Karpas-422 (cell line): ENCODE data around the gene ZNF532. TPM values are rescaled to one million over a fixed set of nuclear protein-coding genes. Genes with fewer than 3 reads are reported as not detected.

Experiments used
- DNase-seq: peaks from one replicate; pipeline ENCODE4 v3.0.0-alpha.2; 2015
- H2AFZ ChIP-seq: fragments of 200-600 bp; sonication (generic); 2 replicates; pipeline ENCODE4 v1.6.1; 2014; ENCODE audit warnings: antibody characterized with exemption, low read length, mixed read lengths
- H3K27ac ChIP-seq: fragments of 200-600 bp; sonication (generic); 2 replicates; pipeline ENCODE4 v1.5.1; 2014; ENCODE audit warnings: mild to moderate bottlenecking, low read length, moderate library complexity
- H3K27me3 ChIP-seq: fragments of 200-600 bp; sonication (generic); 2 replicates; pipeline ENCODE4 v1.6.1; 2014; ENCODE audit warnings: low read length, mixed read lengths
- H3K36me3 ChIP-seq: fragments of 200-600 bp; sonication (generic); 2 replicates; pipeline ENCODE4 v1.6.1; 2014; ENCODE audit warnings: low read length, mixed read lengths; ENCODE audit not compliant: insufficient read depth
- H3K4me1 ChIP-seq: fragments of 200-600 bp; sonication (generic); 2 replicates; pipeline ENCODE4 v1.6.1; 2014; ENCODE audit warnings: mild to moderate bottlenecking, low read length, mixed read lengths
- H3K4me2 ChIP-seq: fragments of 200-600 bp; sonication (generic); 2 replicates; pipeline ENCODE4 v1.6.1; 2014; ENCODE audit warnings: low read length, low read depth, mild to moderate bottlenecking; ENCODE audit not compliant: poor library complexity, severe bottlenecking
- H3K4me3 ChIP-seq: fragments of 200-600 bp; sonication (generic); 2 replicates; pipeline ENCODE4 v1.5.1; 2014; ENCODE audit warnings: mild to moderate bottlenecking, antibody characterized with exemption, low read length, mixed read lengths
- H3K79me2 ChIP-seq: fragments of 200-600 bp; sonication (generic); 2 replicates; pipeline ENCODE4 v1.6.1; 2014; ENCODE audit warnings: mild to moderate bottlenecking, low read length, mixed read lengths
- H3K9ac ChIP-seq: fragments of 200-600 bp; sonication (generic); 2 replicates; pipeline ENCODE4 v1.6.0; 2014; ENCODE audit warnings: low read length
- H3K9me2 ChIP-seq: fragments of 200-600 bp; sonication (generic), shearing (Covaris generic); replicated peaks from 2 replicates; pipeline ENCODE4 v1.6.0; 2014; ENCODE audit warnings: mild to moderate bottlenecking, low read length, moderate library complexity; ENCODE audit not compliant: insufficient read depth
- H3K9me3 ChIP-seq: fragments of 300-700, 200-600 bp; sonication (generic); 2 replicates; pipeline ENCODE4 v1.6.1; 2014; ENCODE audit warnings: low read length, mixed read lengths
- H4K20me1 ChIP-seq: fragments of 200-600 bp; sonication (generic); 2 replicates; pipeline ENCODE4 v1.6.1; 2014; ENCODE audit warnings: mild to moderate bottlenecking, antibody characterized with exemption, low read length, low read depth; ENCODE audit not compliant: insufficient read depth
- total RNA-seq: library from RNA; depleted of rRNA; stranded (reverse); fragments of >200 nt; shearing (Covaris generic); gene quantifications from 2 replicates; pipeline ENCODE4 v1.2.3, GENCODE V29; 2014; ENCODE audit warnings: low replicate concordance

Gene ZNF532
- total RNA-seq, 1 experiment from 2014 or later, result 34.9 TPM

DNA sequence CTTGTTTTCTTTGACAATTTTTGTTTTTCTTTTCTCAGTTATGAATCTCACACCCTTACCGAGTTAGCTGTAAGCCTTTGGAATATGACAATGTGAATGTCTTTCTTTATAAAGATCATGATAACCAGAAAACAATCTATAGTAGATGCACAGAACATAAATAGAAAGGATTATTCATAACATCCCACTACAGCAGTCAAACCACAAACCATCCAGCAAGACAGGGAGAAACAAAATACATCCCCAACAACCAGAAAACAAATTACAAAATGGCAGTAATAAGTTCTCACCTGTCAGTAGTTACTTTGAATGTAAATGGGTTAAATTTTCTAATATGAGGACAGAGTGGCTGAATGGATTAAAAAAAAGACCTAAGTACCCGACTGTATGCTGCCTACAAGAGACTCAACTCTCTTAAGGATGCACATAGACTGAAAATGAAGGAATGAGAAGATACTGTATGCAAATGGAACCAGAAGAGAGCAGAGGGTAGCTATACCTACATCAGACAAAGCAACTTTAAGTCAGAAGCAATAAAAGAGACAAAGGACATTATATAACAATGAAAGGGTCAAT lies 124.6 kb downstream of the ZNF532 start:
- Histone ChIP-seq H3K9me3 (no peaks in the 10 kb centered on the region), H3K4me3 (no peak overlapping the region), H3K27ac (no peak overlapping the region), H3K9me2 (no peaks in the 10 kb centered on the region), H3K9ac (no peak overlapping the region), H3K36me3 (no peaks in the 10 kb centered on the region; the same call in 1 of the 2 replicates), H2AFZ (no peak overlapping the region), H4K20me1 (no peaks in the 10 kb centered on the region), H3K27me3 (no peaks in the 10 kb centered on the region), H3K4me1 (peaks cover 26% of the 10 kb centered on the region), H3K4me2 (no peak overlapping the region), H3K79me2 (no peaks in the 10 kb centered on the region)
- no peak for DNase-seq

- no peak overlapping the region for H3K4me2 ChIP-seq
- H3K36me3 ChIP-seq, result no peaks in the 10 kb centered on the region; the same call in 1 of the 2 replicates
- H3K27ac ChIP-seq, result no peak overlapping the region
- H3K9me3 ChIP-seq, result no peaks in the 10 kb centered on the region
- H3K9me2 ChIP-seq, result no peaks in the 10 kb centered on the region
- no peaks in the 10 kb centered on the region for H3K79me2 ChIP-seq
- no peaks in the 10 kb centered on the region for H3K27me3 ChIP-seq
- peaks cover 26% of the 10 kb centered on the region for H3K4me1 ChIP-seq
- DNase-seq, result no peak
- no peak overlapping the region for H3K4me3 ChIP-seq
- H3K9ac ChIP-seq, result no peak overlapping the region
- no peak overlapping the region for H2AFZ ChIP-seq
- H4K20me1 ChIP-seq, result no peaks in the 10 kb centered on the region
These were observed 126.0 kb downstream of the ZNF532 start for GRCh38 chr18:58990720-58991119.

- Histone ChIP-seq H3K4me1 (peaks cover 26% of the 10 kb centered on the region), H3K9ac (no peak overlapping the region), H3K27me3 (no peaks in the 10 kb centered on the region), H2AFZ (0 out of 2 replicates have a peak overlapping the region, but pooled peaks have one; percentile 87), H3K4me3 (no peak overlapping the region), H3K4me2 (no peak overlapping the region), H3K79me2 (no peaks in the 10 kb centered on the region), H4K20me1 (no peaks in the 10 kb centered on the region), H3K9me2 (no peaks in the 10 kb centered on the region), H3K36me3 (no peaks in the 10 kb centered on the region; the same call in 1 of the 2 replicates), H3K27ac (no peak overlapping the region), H3K9me3 (no peaks in the 10 kb centered on the region)
- no peak for DNase-seq
These were observed 126.6 kb downstream of the ZNF532 start for GRCh38 chr18:58991167-58991798.

- Histone ChIP-seq H3K79me2 (no peaks in the 10 kb centered on the region), H3K36me3 (no peaks in the 10 kb centered on the region; the same call in 1 of the 2 replicates), H3K9me2 (no peaks in the 10 kb centered on the region), H3K4me1 (peaks cover 26% of the 10 kb centered on the region), H3K27me3 (no peaks in the 10 kb centered on the region), H3K4me3 (no peak overlapping the region), H3K27ac (peak overlapping the region; percentile 25; the same call in 1 of the 2 replicates), H4K20me1 (no peaks in the 10 kb centered on the region), H2AFZ (peak overlapping the region; percentile 87), H3K9me3 (no peaks in the 10 kb centered on the region), H3K4me2 (peak overlapping the region; percentile 24), H3K9ac (no peak overlapping the region)
- DNase-seq, result no peak
These were observed 127.9 kb downstream of the ZNF532 start for GRCh38 chr18:58992301-58993231.

DNA sequence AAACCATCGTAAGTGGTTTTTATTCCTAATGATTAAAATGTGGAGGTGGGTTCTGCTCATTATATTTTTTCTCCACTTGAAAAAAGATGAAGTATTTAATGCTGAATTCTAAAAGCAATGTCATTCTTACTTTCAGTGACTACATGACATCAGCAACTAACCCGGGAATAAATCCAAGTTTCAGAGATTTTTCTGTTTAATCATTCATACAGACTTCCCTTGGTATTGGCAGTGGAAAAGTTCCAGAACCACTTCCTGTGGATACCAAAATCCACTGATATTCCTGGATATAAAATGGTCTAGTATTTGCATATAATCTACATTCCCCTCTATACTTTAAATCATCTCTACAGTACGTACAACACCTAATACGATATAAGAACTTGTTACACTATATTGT lies 128.6 kb downstream of the ZNF532 start:
- H3K9ac ChIP-seq, result no peak overlapping the region
- no peaks in the 10 kb centered on the region for H3K9me3 ChIP-seq
- no peaks in the 10 kb centered on the region for H3K9me2 ChIP-seq
- no peaks in the 10 kb centered on the region for H3K27me3 ChIP-seq
- peaks cover 31% of the 10 kb centered on the region for H3K4me1 ChIP-seq
- H3K36me3 ChIP-seq, result no peaks in the 10 kb centered on the region
- H3K4me3 ChIP-seq, result no peak overlapping the region
- H3K27ac ChIP-seq, result 0 out of 2 replicates have a peak overlapping the region, but pooled peaks have one; percentile 25
- H2AFZ ChIP-seq, result peak overlapping the region; percentile 87; the same call in 1 of the 2 replicates
- DNase-seq, result no peak
- H4K20me1 ChIP-seq, result no peaks in the 10 kb centered on the region
- no peak overlapping the region for H3K4me2 ChIP-seq
- no peaks in the 10 kb centered on the region for H3K79me2 ChIP-seq

DNA sequence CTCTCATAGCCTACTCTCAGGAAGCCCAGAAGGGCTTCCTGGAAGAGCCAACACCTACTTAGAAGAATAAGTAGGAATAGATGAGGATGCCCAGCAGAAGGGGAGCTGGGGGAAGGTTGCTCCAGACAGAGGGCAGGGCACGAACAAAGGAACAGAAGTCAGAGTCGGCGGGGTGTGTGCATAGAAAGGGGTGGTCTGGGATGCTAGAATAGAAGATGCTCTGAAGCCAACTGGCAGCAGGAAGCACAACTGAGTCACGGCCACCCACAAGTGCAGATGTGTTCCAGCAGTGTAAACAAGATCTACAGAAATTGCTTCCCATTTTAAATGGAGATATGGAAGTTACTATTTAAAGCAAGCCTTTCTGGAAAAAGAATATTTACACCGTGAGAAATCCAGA lies 131.0 kb downstream of the ZNF532 start:
- H3K27ac ChIP-seq, result no peak overlapping the region
- H3K9me2 ChIP-seq, result no peaks in the 10 kb centered on the region
- H3K4me1 ChIP-seq, result peaks cover 45% of the 10 kb centered on the region
- H3K9me3 ChIP-seq, result no peaks in the 10 kb centered on the region
- no peak overlapping the region for H3K4me2 ChIP-seq
- H3K27me3 ChIP-seq, result no peaks in the 10 kb centered on the region
- no peak overlapping the region for H2AFZ ChIP-seq
- DNase-seq, result no peak
- H3K9ac ChIP-seq, result no peak overlapping the region
- H4K20me1 ChIP-seq, result no peaks in the 10 kb centered on the region
- no peaks in the 10 kb centered on the region for H3K79me2 ChIP-seq
- H3K4me3 ChIP-seq, result no peak overlapping the region
- no peaks in the 10 kb centered on the region for H3K36me3 ChIP-seq

DNA sequence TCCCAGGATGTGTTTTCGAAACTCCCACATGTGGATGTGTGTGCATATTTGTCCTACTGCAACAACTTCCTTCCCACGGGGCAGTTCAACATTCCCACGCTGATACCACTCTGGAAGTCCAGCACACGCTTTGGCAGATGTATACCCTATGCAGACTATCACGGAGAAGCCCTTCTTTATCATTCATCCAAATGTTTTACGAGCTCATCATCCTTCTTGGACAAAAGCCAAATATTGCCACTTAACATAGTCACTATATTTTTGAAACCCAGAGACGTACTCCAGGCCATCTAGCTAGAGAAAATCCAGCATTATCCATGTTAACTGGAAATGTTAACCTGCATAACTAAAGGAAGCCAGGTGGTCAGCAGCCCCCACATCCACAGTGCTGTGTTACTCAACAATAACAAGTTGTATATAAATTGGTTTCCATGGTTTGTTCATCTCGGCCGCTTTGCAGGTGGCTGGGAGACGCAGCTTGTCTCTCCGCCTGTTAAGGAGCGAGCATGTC lies 131.5 kb downstream of the ZNF532 start:
- Histone ChIP-seq H2AFZ (no peak overlapping the region), H3K79me2 (no peaks in the 10 kb centered on the region), H3K9ac (no peak overlapping the region), H3K4me1 (peaks cover 44% of the 10 kb centered on the region), H3K4me2 (no peak overlapping the region), H3K4me3 (no peak overlapping the region), H3K9me3 (no peaks in the 10 kb centered on the region), H3K27ac (no peak overlapping the region), H3K27me3 (no peaks in the 10 kb centered on the region), H3K9me2 (no peaks in the 10 kb centered on the region), H4K20me1 (no peaks in the 10 kb centered on the region), H3K36me3 (no peaks in the 10 kb centered on the region)
- DNase-seq, result no peak

GRCh38 chr18:58996696-58997095 lies 132.0 kb downstream of the ZNF532 start:
- Histone ChIP-seq H3K9ac (no peak overlapping the region), H3K4me3 (no peak overlapping the region), H3K4me2 (no peak overlapping the region), H3K79me2 (no peaks in the 10 kb centered on the region), H3K27me3 (no peaks in the 10 kb centered on the region), H2AFZ (no peak overlapping the region), H4K20me1 (no peaks in the 10 kb centered on the region), H3K27ac (no peak overlapping the region), H3K36me3 (no peaks in the 10 kb centered on the region), H3K9me3 (no peaks in the 10 kb centered on the region), H3K4me1 (peaks cover 39% of the 10 kb centered on the region), H3K9me2 (no peaks in the 10 kb centered on the region)
- DNase-seq, result no peak
